Measurements from ENCODE around the gene ZNF101.
"Not testable (repeated sequence)": the region's sequence is repeated elsewhere in the genome, so short reads cannot be mapped to it uniquely, and the experiment has no call there.

The ZNF101 gene

DNA sequence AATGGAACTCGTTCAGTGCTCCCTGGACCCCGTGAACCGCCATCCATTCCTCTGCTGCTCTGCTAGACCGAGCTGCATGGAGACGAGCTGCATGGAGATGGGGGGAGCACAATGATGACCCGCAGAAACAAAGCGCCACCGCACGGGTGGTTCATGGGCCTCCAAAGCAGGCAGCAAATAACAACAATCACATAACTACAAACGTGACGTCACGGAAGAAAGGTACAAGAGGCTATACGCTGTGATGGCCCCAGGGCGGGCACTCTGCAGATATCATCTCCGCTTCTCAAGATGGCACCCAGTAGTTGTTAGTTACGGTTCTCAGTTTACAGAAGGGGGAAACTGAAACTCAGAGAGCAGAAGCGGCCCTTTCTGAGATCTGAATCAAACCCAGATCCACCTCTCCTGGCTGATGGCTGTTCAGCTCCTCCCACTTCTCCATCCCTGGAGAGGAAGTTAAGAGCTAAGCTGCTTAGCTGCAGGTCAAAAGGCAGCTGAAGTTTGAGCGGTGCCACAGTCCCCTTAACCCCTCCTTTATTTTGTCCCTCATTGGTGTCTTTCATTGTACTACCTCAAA lies 6.9 kb upstream of the ZNF101 start:
- no peaks in the 10 kb centered on the region for H3K27me3 Mint-ChIP-seq (ENCODE audit: low read depth)

DNA sequence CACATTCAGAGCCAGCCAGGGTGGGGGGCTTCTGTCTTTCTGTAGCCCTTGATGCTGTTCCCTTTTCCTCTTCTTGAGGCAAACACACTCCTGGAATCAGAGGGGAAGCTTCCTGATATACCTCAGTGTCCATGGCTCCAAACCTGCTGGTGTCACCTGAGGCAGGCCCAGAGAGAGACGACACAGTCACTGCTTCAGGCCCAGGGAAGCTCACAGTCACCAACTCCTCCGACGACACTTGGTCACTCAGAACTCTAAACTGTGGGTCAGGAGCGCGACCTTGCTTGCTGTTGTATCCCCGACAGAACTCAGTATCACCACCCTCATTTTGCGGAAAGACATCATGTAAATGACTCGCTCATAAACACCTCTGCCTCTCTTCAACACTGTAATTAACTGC lies 6.3 kb upstream of the ZNF101 start:
- no peaks in the 10 kb centered on the region for H3K27me3 Mint-ChIP-seq (ENCODE audit: low read depth)
- peaks cover 38% of the 10 kb centered on the region for H3K36me3 Mint-ChIP-seq (ENCODE audit: low read depth)
- H3K4me3 Mint-ChIP-seq: peak overlapping the region; percentile 90
- peak overlapping the region; percentile 90 for H3K27ac Mint-ChIP-seq
- H3K9me3 Mint-ChIP-seq: peaks cover 4% of the 10 kb centered on the region
- H3K4me1 Mint-ChIP-seq (ENCODE audit: low read depth): peaks cover 21% of the 10 kb centered on the region
- DNase-seq (ENCODE audit: low spot score): no peak

More for the DNA sequence above, 6.9 kb upstream of the ZNF101 start:
- Mint-ChIP-seq H3K9me3 (peaks cover 1% of the 10 kb centered on the region), H3K4me1 (ENCODE audit: low read depth) (peaks cover 21% of the 10 kb centered on the region), H3K4me3 (peak overlapping the region; percentile 90), H3K27ac (peak overlapping the region; percentile 90), H3K36me3 (ENCODE audit: low read depth) (peaks cover 39% of the 10 kb centered on the region)
- DNase-seq (ENCODE audit: low spot score): peak; percentile 26

DNA sequence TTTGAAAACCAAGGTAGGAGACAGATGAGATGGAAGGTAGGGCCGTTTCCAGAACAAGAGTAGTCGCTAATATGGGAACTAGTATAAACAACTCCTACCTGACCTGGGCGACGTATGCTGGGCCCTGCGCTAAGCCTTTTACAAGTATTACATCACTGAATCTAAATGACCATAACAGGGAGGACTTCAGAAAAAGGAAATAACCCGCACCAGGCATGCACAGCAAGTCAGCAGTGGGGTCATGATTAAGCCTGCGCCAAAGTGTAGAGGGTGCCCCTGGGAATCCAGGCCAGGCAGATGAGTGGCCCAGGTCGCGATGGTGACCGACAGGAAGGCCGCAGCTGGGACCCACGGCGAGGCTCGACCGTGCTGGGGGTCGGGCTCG lies 5.8 kb upstream of the ZNF101 start:
- no peak for DNase-seq (ENCODE audit: low spot score)
- Mint-ChIP-seq H3K4me1 (ENCODE audit: low read depth) (peaks cover 24% of the 10 kb centered on the region), H3K36me3 (ENCODE audit: low read depth) (peaks cover 38% of the 10 kb centered on the region)

GRCh38 chr19:19663256-19664120 lies 5.2 kb upstream of the ZNF101 start, which contains the start of gene ATP13A1:
TSS of gene ATP13A1 (minus strand) at chr19:19663676. CDS start at chr19:19663666, 10 bp downstream.
- H3K27ac Mint-ChIP-seq: peak within 1 kb of the TSS; percentile 99
- peak; percentile 94 for DNase-seq (ENCODE audit: low spot score)
- H3K4me1 Mint-ChIP-seq (ENCODE audit: low read depth): peaks cover 30% of the 10 kb centered on the region
- H3K27me3 Mint-ChIP-seq (ENCODE audit: low read depth): no peaks in the 10 kb centered on the region
- peaks cover 4% of the 10 kb centered on the region for H3K9me3 Mint-ChIP-seq
- peaks cover 37% of the 10 kb centered on the region for H3K36me3 Mint-ChIP-seq (ENCODE audit: low read depth)
- H3K4me3 Mint-ChIP-seq: peak within 1 kb of the TSS; percentile 91

More for the DNA sequence above, 5.8 kb upstream of the ZNF101 start:
- H3K27ac Mint-ChIP-seq: peak overlapping the region; percentile 90
- H3K9me3 Mint-ChIP-seq: peaks cover 4% of the 10 kb centered on the region
- H3K4me3 Mint-ChIP-seq: peak overlapping the region; percentile 90
- no peaks in the 10 kb centered on the region for H3K27me3 Mint-ChIP-seq (ENCODE audit: low read depth)

GRCh38 chr19:19665420-19665948 lies 3.2 kb upstream of the ZNF101 start:
- not testable (repeated sequence) for H3K27ac Mint-ChIP-seq; DNase-seq (ENCODE audit: low spot score); H3K27me3 Mint-ChIP-seq (ENCODE audit: low read depth); H3K9me3 Mint-ChIP-seq
- Mint-ChIP-seq H3K4me1 (ENCODE audit: low read depth) (peaks cover 33% of the 10 kb centered on the region), H3K36me3 (ENCODE audit: low read depth) (peaks cover 40% of the 10 kb centered on the region), H3K4me3 (peak overlapping the region; percentile 34)

DNA sequence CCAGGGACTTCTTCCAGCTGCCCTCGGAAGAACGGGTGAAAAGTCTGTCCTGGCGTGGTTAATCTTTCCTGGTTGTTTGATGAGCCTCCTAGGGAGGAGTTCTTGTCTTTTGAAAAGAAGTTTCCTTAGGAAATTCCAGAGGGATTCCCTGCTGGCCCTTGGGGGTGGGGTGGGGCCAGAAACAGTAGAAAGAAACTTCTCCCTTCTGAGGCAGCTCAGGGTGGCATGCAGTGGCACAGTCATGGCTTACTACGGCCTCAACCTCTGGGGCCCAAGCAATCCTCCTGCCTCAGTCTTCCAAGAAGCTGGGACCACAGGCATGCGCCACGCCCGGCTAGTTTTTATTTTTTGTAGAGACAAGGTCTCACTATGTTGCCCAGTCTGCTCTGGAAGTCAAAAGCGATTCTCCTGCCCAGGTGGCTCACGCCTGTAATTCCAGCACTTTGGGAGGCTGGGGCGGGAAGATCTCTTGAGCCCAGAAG lies 1.5 kb downstream of the ZNF101 start:
- H3K27me3 Mint-ChIP-seq (ENCODE audit: low read depth): no peaks in the 10 kb centered on the region
- peak overlapping the region; percentile 86 for H3K4me3 Mint-ChIP-seq
- H3K36me3 Mint-ChIP-seq (ENCODE audit: low read depth): peaks cover 63% of the 10 kb centered on the region
- H3K9me3 Mint-ChIP-seq: peaks cover 25% of the 10 kb centered on the region
- no peak for DNase-seq (ENCODE audit: low spot score)
- H3K27ac Mint-ChIP-seq: peak overlapping the region; percentile 97
- peaks cover 13% of the 10 kb centered on the region for H3K4me1 Mint-ChIP-seq (ENCODE audit: low read depth)

- no peak overlapping the region for H3K27ac Mint-ChIP-seq
- H3K9me3 Mint-ChIP-seq: peaks cover 46% of the 10 kb centered on the region
- no peaks in the 10 kb centered on the region for H3K27me3 Mint-ChIP-seq (ENCODE audit: low read depth)
- H3K36me3 Mint-ChIP-seq (ENCODE audit: low read depth): peaks cover 83% of the 10 kb centered on the region
- DNase-seq (ENCODE audit: low spot score): no peak
- H3K4me3 Mint-ChIP-seq: no peak overlapping the region
- H3K4me1 Mint-ChIP-seq (ENCODE audit: low read depth): peaks cover 11% of the 10 kb centered on the region
These were observed 4.2 kb downstream of the ZNF101 start for GRCh38 chr19:19672816-19673215.

- H3K4me3 Mint-ChIP-seq: no peak overlapping the region
- H3K4me1 Mint-ChIP-seq (ENCODE audit: low read depth): peaks cover 5% of the 10 kb centered on the region
- peaks cover 92% of the 10 kb centered on the region for H3K36me3 Mint-ChIP-seq (ENCODE audit: low read depth)
- DNase-seq (ENCODE audit: low spot score): no peak
- no peak overlapping the region for H3K27ac Mint-ChIP-seq
- H3K9me3 Mint-ChIP-seq: peaks cover 57% of the 10 kb centered on the region
- no peaks in the 10 kb centered on the region for H3K27me3 Mint-ChIP-seq (ENCODE audit: low read depth)
These were observed 5.7 kb downstream of the ZNF101 start for GRCh38 chr19:19674315-19674714.

DNA sequence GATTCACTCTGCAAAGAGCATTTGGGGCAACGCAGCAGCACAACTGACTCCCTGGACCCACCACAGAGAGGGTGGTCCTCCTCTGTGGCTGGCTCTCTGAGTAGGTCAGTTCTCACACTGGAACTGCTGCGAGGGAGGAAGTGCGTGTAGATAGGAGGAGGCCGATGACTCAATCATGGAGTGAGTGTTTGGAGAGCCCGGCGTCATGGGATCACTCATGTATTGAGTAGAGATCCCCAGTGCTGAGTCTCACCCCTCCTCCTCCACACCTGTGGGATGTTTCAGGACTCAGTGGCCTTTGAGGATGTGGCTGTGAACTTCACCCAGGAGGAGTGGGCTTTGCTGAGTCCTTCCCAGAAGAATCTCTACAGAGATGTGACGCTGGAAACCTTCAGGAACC lies 8.9 kb downstream of the ZNF101 start:
- Mint-ChIP-seq H3K27me3 (ENCODE audit: low read depth) (no peaks in the 10 kb centered on the region), H3K4me3 (no peak overlapping the region), H3K4me1 (ENCODE audit: low read depth) (no peaks in the 10 kb centered on the region), H3K9me3 (peaks cover 64% of the 10 kb centered on the region), H3K36me3 (ENCODE audit: low read depth) (peaks cover 93% of the 10 kb centered on the region), H3K27ac (no peak overlapping the region)
- no peak for DNase-seq (ENCODE audit: low spot score)

DNA sequence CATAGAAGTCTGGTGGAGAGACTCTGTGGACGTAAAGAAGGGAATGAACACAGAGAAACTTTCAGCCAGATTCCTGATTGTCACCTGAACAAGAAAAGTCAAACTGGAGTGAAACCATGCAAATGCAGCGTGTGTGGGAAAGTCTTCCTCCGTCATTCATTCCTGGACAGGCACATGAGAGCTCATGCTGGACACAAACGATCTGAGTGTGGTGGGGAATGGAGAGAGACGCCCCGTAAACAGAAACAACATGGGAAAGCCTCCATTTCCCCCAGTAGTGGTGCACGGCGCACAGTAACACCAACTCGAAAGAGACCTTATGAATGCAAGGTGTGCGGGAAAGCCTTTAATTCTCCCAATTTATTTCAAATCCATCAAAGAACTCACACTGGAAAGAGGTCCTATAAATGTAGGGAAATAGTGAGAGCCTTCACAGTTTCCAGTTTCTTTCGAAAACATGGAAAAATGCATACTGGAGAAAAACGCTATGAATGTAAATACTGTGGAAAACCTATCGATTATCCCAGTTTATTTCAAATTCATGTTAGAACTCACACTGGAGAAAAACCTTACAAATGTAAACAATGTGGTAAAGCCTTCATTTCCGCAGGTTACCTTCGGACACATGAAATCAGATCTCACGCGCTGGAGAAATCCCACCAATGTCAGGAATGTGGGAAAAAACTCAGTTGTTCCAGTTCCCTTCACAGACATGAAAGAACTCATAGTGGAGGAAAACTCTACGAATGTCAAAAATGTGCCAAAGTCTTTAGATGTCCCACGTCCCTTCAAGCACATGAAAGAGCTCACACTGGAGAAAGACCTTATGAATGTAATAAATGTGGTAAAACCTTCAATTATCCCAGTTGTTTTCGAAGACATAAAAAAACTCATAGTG lies 10.8 kb downstream of the ZNF101 start:
- no peak overlapping the region for H3K27ac Mint-ChIP-seq
- no peak overlapping the region for H3K4me3 Mint-ChIP-seq
- H3K4me1 Mint-ChIP-seq (ENCODE audit: low read depth): no peaks in the 10 kb centered on the region
- DNase-seq (ENCODE audit: low spot score): no peak
- peaks cover 95% of the 10 kb centered on the region for H3K36me3 Mint-ChIP-seq (ENCODE audit: low read depth)
- no peaks in the 10 kb centered on the region for H3K27me3 Mint-ChIP-seq (ENCODE audit: low read depth)
- peaks cover 73% of the 10 kb centered on the region for H3K9me3 Mint-ChIP-seq

GRCh38 chr19:19686119-19686518 lies 17.5 kb downstream of the ZNF101 start:
- peaks cover 38% of the 10 kb centered on the region for H3K9me3 Mint-ChIP-seq
- H3K4me1 Mint-ChIP-seq (ENCODE audit: low read depth); H3K27me3 Mint-ChIP-seq (ENCODE audit: low read depth); H3K27ac Mint-ChIP-seq; H3K4me3 Mint-ChIP-seq; DNase-seq (ENCODE audit: low spot score): not testable (repeated sequence)
- H3K36me3 Mint-ChIP-seq (ENCODE audit: low read depth): peaks cover 53% of the 10 kb centered on the region

- DNase-seq (ENCODE audit: low spot score): no peak
- Mint-ChIP-seq H3K9me3 (peaks cover 33% of the 10 kb centered on the region), H3K4me1 (ENCODE audit: low read depth) (no peaks in the 10 kb centered on the region), H3K36me3 (ENCODE audit: low read depth) (peaks cover 49% of the 10 kb centered on the region), H3K4me3 (no peak overlapping the region), H3K27ac (no peak overlapping the region), H3K27me3 (ENCODE audit: low read depth) (no peaks in the 10 kb centered on the region)
These were observed 17.9 kb downstream of the ZNF101 start for GRCh38 chr19:19686580-19686979.

DNA sequence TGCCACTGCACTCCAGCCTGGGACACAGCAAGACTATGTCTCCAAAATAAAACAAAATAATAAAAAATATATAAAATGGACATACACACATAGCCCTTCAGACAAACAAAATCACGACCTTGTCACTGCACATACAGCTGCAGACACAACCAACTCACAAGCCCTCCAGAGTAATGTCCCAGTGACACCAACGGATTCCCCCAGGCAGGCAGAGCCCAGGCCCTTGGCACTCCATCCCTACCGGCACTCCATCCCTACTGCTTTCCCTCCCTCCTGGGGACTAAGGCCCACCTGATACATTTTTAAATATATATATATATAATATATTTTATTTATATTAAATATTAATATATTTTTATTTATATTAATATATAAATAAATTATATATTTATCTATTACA lies 18.5 kb downstream of the ZNF101 start:
- Mint-ChIP-seq H3K27me3 (ENCODE audit: low read depth) (no peaks in the 10 kb centered on the region), H3K9me3 (peaks cover 33% of the 10 kb centered on the region), H3K4me3 (no peak overlapping the region), H3K4me1 (ENCODE audit: low read depth) (no peaks in the 10 kb centered on the region), H3K27ac (no peak overlapping the region), H3K36me3 (ENCODE audit: low read depth) (peaks cover 45% of the 10 kb centered on the region)
- no peak for DNase-seq (ENCODE audit: low spot score)
